Left renal pelvis (tissue), 4 donors: ENCODE results near the gene LONRF2. TPM values are rescaled to one million over a fixed set of nuclear protein-coding genes. Genes with fewer than 3 reads are reported as not detected.
"Not testable (repeated sequence)": the region's sequence is repeated elsewhere in the genome, so short reads cannot be mapped to it uniquely, and the experiment has no call there.

Experiments used
- DNase-seq, 4 donors: peaks; one replicate each; pipeline ENCODE4 v3.0.0-alpha.2; 2013; ENCODE audit warnings: low read depth in 4 of 4, low spot score in 3 of 4
- polyA plus RNA-seq, 4 donors: library from polyadenylated mRNA; unstranded; fragments of 120-200 nt; gene quantifications; one replicate each; pipeline ENCODE4 v1.2.1, GENCODE V29; 2013; ENCODE audit not compliant: insufficient read length in 4 of 4

LONRF2 gene
- polyA plus RNA-seq, 4 donors: 3.0 to 5.4 (median 4.1) TPM

GRCh38 chr2:100256416-100256815 lies 65.9 kb downstream of the LONRF2 start:
- DNase-seq: no peak

GRCh38 chr2:100254646-100255210 lies 67.6 kb downstream of the LONRF2 start:
- no peak for DNase-seq

GRCh38 chr2:100253786-100254185 lies 68.5 kb downstream of the LONRF2 start:
- no peak for DNase-seq

- DNase-seq: no peak
Measured at GRCh38 chr2:100252811-100253698, 69.2 kb downstream of the LONRF2 start.

GRCh38 chr2:100250645-100251044 lies 71.7 kb downstream of the LONRF2 start:
- no peak for DNase-seq

DNA sequence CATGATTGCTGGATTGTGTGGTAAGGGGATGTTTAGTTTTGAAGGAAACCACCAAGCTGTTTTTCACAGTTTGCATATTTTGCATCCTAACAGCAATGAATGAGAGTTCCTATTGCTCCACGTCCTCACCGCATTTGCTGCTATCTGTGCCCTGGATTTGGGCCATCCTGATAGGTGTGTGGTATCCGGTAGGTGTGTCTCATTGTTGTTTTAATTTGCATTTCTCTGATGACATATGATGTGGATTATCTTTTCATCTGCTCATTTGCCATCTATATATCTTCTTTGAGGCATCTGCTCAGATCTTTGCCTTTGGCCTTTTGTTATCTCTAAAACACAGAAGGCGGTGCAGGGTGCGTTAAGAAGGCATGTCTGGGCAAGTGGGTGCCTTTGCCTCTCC lies 73.3 kb downstream of the LONRF2 start:
- DNase-seq: no peak

DNA sequence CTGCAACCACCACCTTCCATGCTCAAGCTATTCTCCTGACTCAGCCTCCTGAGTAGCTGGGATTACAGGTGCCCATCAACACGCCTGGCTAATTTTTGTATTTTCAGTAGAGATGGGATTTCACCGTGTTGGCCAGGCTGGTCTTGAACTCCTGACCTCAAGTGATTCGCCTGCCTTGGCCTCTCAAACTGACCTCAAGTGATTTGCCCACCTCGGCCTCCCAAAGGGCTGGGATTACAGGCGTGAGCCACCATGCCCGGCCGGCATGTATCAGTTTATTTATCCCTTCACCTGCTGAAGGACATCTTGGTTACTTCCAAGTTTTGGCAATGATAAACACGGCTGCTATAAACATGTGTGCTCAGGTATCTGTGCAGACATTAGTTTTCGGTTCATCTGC lies 73.7 kb downstream of the LONRF2 start:
- not testable (repeated sequence) for DNase-seq

DNA sequence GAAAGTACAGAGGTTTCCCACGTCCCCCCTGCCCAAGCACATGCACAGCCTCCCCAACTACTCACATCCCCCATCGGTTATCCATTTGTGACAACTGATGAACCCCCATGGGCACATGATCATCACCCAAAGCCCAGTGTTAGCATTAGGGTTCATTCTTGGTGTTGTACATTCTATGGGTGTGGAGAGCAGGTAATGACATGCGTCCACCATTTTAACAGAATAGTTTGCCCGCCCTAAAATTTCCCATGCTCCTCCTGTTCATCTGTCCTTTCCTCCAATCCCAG lies 74.3 kb downstream of the LONRF2 start:
- DNase-seq: no peak

- no peak for DNase-seq
Measured at GRCh38 chr2:100247256-100248043, 74.9 kb downstream of the LONRF2 start.

GRCh38 chr2:100246163-100247145 lies 75.8 kb downstream of the LONRF2 start:
- DNase-seq: no peak

- DNase-seq: no peak
Measured at GRCh38 chr2:100245681-100246080, 76.6 kb downstream of the LONRF2 start.

- no peak for DNase-seq
Measured at GRCh38 chr2:100244881-100245605, 77.3 kb downstream of the LONRF2 start.

- DNase-seq: no peak
Measured at GRCh38 chr2:100243631-100244030, 78.7 kb downstream of the LONRF2 start.

GRCh38 chr2:100242891-100243619 lies 79.2 kb downstream of the LONRF2 start:
- peak; percentile 50 to 61 (median 56) for DNase-seq

DNA sequence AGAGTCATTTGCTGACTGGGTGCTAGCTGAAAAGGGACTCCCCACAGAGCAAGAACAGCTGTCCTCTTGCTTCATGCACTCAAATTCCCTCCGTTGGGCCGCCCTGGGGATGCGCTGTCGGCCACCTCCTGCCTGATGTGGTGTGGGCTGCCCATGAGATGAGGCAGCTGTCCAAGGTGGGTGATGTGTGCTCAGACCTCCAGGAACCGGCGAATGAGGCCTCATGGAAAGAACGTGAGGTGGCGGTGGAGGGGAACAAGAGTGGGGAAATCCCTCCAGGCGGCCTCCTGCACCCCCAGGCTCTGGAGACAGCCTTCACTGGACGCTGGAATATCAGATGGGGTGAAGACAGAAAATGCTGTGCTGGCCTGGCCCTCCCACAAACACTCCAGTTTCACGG lies 79.8 kb downstream of the LONRF2 start:
- DNase-seq: peak in 1 of 4 donors; percentile 19

- DNase-seq: no peak
Measured at GRCh38 chr2:100241236-100241635, 81.1 kb downstream of the LONRF2 start.

DNA sequence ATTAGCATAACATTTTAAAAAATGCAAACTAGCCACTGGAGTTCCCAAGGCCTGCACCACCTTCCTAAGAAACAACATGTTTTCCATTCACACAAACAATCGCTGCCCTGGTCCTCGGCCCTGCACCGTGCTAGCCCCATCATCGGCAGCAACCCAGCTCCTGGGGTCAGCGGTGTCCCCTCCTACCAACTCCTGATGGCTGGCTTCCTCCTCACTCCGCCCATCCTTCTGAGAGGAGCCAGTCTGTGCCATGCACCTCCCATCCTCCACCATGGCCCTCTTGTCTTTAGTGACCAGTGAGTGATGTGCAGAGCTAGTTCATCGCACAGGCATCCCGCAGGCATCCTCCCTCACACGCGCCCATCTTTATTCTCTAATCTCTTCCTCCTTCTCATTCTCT lies 81.9 kb downstream of the LONRF2 start:
- no peak for DNase-seq

- peak in 3 of 4 donors; percentile 33 to 72 (median 38) for DNase-seq
Measured at GRCh38 chr2:100239486-100240210, 82.7 kb downstream of the LONRF2 start.
